ENCODE results near the gene BEND6.

BEND6 gene

DNA sequence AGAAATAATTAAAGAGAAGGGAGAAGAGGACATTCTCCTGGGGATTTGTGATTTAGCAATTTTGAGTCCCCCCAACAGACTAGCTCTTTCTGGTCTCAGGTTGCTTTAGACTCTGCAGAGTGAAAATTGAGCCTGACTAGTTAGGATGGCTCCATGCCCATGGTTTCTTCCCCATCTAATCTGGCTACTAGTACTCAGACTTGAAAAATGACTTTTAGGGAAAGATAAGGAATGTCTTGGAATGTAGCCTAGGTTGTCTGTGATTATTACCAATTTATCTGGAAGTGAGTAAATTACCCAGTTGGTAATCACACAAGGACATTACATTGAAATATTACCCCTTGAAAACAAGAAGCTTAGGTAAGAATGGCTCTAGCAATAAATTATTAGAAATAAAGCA, 4.2 kb downstream of the BEND6 start:
- H3K36me3 ChIP-seq (ENCODE audit: control insufficient read depth, insufficient read depth, low read length, severe bottlenecking): no peaks in the 10 kb centered on the region
- H3K4me3 ChIP-seq (ENCODE audit: low read length): peak overlapping the region; percentile 29
- H3K9me3 ChIP-seq (ENCODE audit: control insufficient read depth, low read length): no peaks in the 10 kb centered on the region
- H3K4me1 ChIP-seq (ENCODE audit: control insufficient read depth, insufficient read depth, low read length): peaks cover 33% of the 10 kb centered on the region
- no peak for DNase-seq (ENCODE audit: low read depth)
- H3K27me3 ChIP-seq (replicated peaks; ENCODE audit: control insufficient read depth, insufficient read depth, low read length): no peaks in the 10 kb centered on the region
- peak overlapping the region; percentile 8 for H3K9ac ChIP-seq (ENCODE audit: low read length)

DNA sequence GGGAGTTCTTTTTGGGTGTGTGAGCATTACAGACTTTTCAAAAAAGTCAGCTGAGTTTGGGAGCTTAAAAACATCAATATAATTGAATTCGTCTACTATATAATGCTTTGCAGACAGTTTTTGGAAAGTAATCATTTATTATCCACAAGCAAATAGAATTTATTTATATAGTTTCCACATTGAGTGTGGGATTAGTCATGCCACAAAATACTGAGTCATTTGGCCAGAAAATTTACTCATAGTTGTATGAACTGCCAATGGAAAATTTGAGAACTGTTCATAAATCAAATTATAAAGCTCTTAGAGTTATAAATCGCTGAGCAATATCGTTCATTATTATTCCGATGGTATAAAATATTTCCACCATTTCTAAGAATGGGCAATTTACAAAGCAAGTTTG, 5.0 kb downstream of the BEND6 start:
- H3K9ac ChIP-seq (ENCODE audit: low read length): peak overlapping the region; percentile 3
- no peaks in the 10 kb centered on the region for H3K27me3 ChIP-seq (replicated peaks; ENCODE audit: control insufficient read depth, insufficient read depth, low read length)
- H3K4me1 ChIP-seq (ENCODE audit: control insufficient read depth, insufficient read depth, low read length): peaks cover 33% of the 10 kb centered on the region
- DNase-seq (ENCODE audit: low read depth): peak; percentile 64
- H3K36me3 ChIP-seq (ENCODE audit: control insufficient read depth, insufficient read depth, low read length, severe bottlenecking): no peaks in the 10 kb centered on the region
- no peaks in the 10 kb centered on the region for H3K9me3 ChIP-seq (ENCODE audit: control insufficient read depth, low read length)
- H3K4me3 ChIP-seq (ENCODE audit: low read length): peak overlapping the region; percentile 61

DNA sequence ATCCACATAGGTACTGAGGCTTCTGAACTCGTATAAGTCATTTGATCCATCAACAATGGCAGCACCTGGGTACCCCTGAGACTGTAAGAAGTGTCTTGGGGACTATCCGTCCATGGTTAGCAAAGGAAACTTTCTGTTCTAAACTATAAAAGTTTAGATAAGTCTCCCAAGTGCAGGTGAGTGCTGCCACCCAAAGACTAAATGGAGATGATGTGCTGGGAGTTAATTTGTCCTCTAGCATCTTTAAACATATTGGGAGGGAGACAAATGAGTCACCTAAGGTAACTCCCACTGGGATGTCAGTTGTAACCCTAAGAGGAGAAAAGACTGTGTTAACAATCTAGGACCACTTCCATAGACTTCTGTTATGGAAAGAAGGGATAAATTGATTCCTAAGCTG, 6.2 kb downstream of the BEND6 start:
- no peaks in the 10 kb centered on the region for H3K9me3 ChIP-seq (ENCODE audit: control insufficient read depth, low read length)
- DNase-seq (ENCODE audit: low read depth): no peak
- no peaks in the 10 kb centered on the region for H3K27me3 ChIP-seq (replicated peaks; ENCODE audit: control insufficient read depth, insufficient read depth, low read length)
- H3K4me1 ChIP-seq (ENCODE audit: control insufficient read depth, insufficient read depth, low read length): peaks cover 25% of the 10 kb centered on the region
- H3K9ac ChIP-seq (ENCODE audit: low read length): no peak overlapping the region
- no peak overlapping the region for H3K4me3 ChIP-seq (ENCODE audit: low read length)
- no peaks in the 10 kb centered on the region for H3K36me3 ChIP-seq (ENCODE audit: control insufficient read depth, insufficient read depth, low read length, severe bottlenecking)

DNA sequence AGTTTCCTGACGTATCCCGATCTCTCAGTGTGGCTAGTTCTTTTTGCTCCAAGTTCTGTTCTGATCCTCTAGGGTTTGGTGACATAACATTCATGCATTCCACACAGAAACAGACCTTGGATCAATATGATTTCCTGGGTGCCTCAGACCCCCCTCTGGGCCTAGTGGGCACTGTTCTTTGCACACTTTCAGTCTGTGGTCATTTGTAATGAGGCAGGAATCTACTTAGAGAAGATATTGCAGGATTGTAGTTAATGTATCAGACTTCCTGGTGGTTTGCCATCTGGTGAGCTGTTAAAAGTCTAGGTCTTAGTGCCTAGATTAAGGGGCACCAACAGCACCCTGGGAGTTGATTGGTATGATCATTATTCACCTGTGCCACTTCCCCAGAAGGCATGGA, 7.5 kb downstream of the BEND6 start:
- Histone ChIP-seq H3K9ac (ENCODE audit: low read length) (no peak overlapping the region), H3K36me3 (ENCODE audit: control insufficient read depth, insufficient read depth, low read length, severe bottlenecking) (no peaks in the 10 kb centered on the region), H3K4me3 (ENCODE audit: low read length) (no peak overlapping the region), H3K27me3 (replicated peaks; ENCODE audit: control insufficient read depth, insufficient read depth, low read length) (no peaks in the 10 kb centered on the region), H3K9me3 (ENCODE audit: control insufficient read depth, low read length) (no peaks in the 10 kb centered on the region), H3K4me1 (ENCODE audit: control insufficient read depth, insufficient read depth, low read length) (peaks cover 25% of the 10 kb centered on the region)
- no peak for DNase-seq (ENCODE audit: low read depth)

DNA sequence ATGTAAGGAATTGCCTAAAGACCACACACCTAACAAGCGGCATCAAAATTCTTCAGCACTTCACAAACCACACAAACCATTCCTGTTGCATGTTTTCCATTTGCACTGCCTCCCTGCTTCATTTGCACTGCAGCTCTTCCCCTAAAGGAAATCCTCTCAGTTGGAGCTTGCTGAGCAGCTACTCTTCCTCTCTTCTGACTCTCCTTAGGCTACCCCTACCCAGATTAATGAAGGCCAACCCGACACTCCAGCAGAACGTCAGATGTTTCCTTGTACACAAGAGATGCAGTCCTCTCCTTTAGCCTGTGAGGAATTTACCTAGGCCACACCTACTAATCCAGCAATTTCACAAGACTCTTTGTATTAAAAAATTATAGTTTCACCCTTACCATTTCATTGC, 8.1 kb downstream of the BEND6 start:
- Histone ChIP-seq H3K9me3 (ENCODE audit: control insufficient read depth, low read length) (no peaks in the 10 kb centered on the region), H3K4me3 (ENCODE audit: low read length) (no peak overlapping the region), H3K4me1 (ENCODE audit: control insufficient read depth, insufficient read depth, low read length) (peaks cover 25% of the 10 kb centered on the region), H3K27me3 (replicated peaks; ENCODE audit: control insufficient read depth, insufficient read depth, low read length) (no peaks in the 10 kb centered on the region), H3K9ac (ENCODE audit: low read length) (no peak overlapping the region), H3K36me3 (ENCODE audit: control insufficient read depth, insufficient read depth, low read length, severe bottlenecking) (no peaks in the 10 kb centered on the region)
- no peak for DNase-seq (ENCODE audit: low read depth)

DNA sequence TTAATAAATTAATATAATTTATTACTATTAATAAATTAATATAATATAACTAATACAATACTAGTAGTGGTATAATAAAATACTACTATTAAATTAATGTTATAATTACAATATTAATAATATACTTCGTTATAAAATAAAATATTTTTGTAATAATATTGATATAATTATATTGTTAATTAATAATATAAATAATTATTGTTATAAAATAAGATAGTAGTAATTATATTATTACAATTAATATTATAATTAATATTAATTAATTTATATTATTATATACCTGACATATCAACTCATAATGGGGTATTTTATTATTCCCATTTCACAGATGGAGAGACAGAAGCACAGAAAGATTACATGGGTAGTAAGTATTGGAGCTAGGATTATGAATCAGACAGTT, 8.9 kb downstream of the BEND6 start:
- H3K27me3 ChIP-seq (replicated peaks; ENCODE audit: control insufficient read depth, insufficient read depth, low read length): no peaks in the 10 kb centered on the region
- H3K9me3 ChIP-seq (ENCODE audit: control insufficient read depth, low read length): no peaks in the 10 kb centered on the region
- peaks cover 18% of the 10 kb centered on the region for H3K4me1 ChIP-seq (ENCODE audit: control insufficient read depth, insufficient read depth, low read length)
- H3K4me3 ChIP-seq (ENCODE audit: low read length): no peak overlapping the region
- no peaks in the 10 kb centered on the region for H3K36me3 ChIP-seq (ENCODE audit: control insufficient read depth, insufficient read depth, low read length, severe bottlenecking)
- no peak for DNase-seq (ENCODE audit: low read depth)
- H3K9ac ChIP-seq (ENCODE audit: low read length): no peak overlapping the region

DNA sequence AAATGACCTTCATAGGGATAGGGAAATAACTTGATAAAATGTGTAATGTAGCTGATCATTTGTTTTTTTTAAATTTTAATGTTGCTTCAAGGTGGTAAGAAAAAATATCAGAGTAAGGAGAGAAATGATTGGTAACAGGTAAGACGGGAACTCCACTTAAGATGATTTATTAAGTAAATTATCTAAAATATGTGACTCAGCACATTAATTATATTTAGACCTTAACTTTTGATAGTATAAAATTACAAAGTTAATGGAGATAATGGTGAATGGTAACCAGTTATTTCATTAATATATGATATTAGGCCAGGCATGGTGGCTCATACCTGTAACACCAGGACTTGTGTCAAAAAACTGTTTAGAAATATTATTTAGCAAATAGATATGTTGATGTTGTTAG, 10.2 kb downstream of the BEND6 start:
- H3K9me3 ChIP-seq (ENCODE audit: control insufficient read depth, low read length): no peaks in the 10 kb centered on the region
- no peaks in the 10 kb centered on the region for H3K36me3 ChIP-seq (ENCODE audit: control insufficient read depth, insufficient read depth, low read length, severe bottlenecking)
- no peak for DNase-seq (ENCODE audit: low read depth)
- no peak overlapping the region for H3K4me3 ChIP-seq (ENCODE audit: low read length)
- peaks cover 6% of the 10 kb centered on the region for H3K4me1 ChIP-seq (ENCODE audit: control insufficient read depth, insufficient read depth, low read length)
- no peaks in the 10 kb centered on the region for H3K27me3 ChIP-seq (replicated peaks; ENCODE audit: control insufficient read depth, insufficient read depth, low read length)
- H3K9ac ChIP-seq (ENCODE audit: low read length): no peak overlapping the region

DNA sequence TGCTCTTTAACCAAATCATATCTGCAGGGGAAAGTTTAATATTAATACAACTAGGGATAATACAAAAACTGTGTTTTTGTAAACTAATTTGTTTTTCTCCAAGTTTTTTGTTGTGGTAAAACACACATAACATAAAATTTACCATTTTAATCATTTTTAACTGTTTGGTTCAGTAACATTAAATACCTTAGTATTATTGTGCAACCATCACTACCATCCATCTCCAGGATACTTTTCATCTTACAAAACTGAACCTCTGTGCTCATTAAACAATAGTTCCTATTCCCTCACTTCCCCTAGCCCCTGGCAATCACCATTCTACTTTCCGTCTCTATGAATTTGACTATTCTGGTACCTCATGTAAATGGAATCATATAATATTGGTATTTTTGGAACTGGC, 15.9 kb downstream of the BEND6 start:
- no peak for DNase-seq (ENCODE audit: low read depth)
- Histone ChIP-seq H3K9ac (ENCODE audit: low read length) (no peak overlapping the region), H3K9me3 (ENCODE audit: control insufficient read depth, low read length) (peaks cover 3% of the 10 kb centered on the region), H3K4me3 (ENCODE audit: low read length) (no peak overlapping the region), H3K27me3 (replicated peaks; ENCODE audit: control insufficient read depth, insufficient read depth, low read length) (no peaks in the 10 kb centered on the region), H3K36me3 (ENCODE audit: control insufficient read depth, insufficient read depth, low read length, severe bottlenecking) (no peaks in the 10 kb centered on the region), H3K4me1 (ENCODE audit: control insufficient read depth, insufficient read depth, low read length) (no peaks in the 10 kb centered on the region)

DNA sequence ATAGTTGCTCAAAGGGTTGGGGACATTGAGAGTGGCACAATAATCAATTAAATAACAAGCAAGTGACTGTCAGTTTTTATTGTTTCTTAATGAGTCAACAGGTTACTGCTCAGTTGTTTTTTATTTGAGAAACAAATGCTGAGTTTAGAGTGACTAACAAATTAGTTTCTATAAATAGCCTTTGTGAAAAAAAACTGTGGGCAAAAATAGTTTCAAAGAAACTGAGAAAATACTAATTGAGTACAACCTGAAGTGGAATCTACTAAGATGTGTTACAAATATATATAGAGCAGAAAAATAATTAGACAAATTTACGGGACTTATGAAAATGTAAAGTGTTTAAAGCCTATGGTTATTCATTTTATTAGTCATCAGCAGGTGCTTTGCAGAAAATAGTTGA, 22.3 kb downstream of the BEND6 start:
- Histone ChIP-seq H3K9ac (ENCODE audit: low read length) (no peak overlapping the region), H3K4me1 (ENCODE audit: control insufficient read depth, insufficient read depth, low read length) (no peaks in the 10 kb centered on the region), H3K9me3 (ENCODE audit: control insufficient read depth, low read length) (peaks cover 26% of the 10 kb centered on the region), H3K36me3 (ENCODE audit: control insufficient read depth, insufficient read depth, low read length, severe bottlenecking) (no peaks in the 10 kb centered on the region), H3K27me3 (replicated peaks; ENCODE audit: control insufficient read depth, insufficient read depth, low read length) (no peaks in the 10 kb centered on the region), H3K4me3 (ENCODE audit: low read length) (peak overlapping the region; percentile 8)
- DNase-seq (ENCODE audit: low read depth): peak; percentile 26

DNA sequence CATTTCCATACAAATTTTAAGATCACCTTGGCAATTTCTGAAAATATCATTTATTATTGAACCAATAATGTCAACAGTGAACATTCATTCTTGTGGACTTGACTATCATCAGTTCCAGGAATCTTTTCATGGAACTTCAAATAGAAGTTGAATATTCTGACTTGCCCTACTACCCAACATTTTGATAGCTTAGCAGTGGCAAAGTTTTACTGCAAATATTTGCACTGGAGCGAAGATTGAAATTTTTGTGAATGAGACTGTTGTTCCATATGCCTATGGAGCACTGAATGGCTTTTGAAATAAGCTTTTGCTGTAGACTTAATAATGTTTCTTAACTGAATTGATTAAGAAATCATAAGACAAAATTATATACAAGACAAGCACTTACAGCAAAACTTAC, 23.6 kb downstream of the BEND6 start:
- no peak for DNase-seq (ENCODE audit: low read depth)
- Histone ChIP-seq H3K4me3 (ENCODE audit: low read length) (no peak overlapping the region), H3K36me3 (ENCODE audit: control insufficient read depth, insufficient read depth, low read length, severe bottlenecking) (no peaks in the 10 kb centered on the region)

DNA sequence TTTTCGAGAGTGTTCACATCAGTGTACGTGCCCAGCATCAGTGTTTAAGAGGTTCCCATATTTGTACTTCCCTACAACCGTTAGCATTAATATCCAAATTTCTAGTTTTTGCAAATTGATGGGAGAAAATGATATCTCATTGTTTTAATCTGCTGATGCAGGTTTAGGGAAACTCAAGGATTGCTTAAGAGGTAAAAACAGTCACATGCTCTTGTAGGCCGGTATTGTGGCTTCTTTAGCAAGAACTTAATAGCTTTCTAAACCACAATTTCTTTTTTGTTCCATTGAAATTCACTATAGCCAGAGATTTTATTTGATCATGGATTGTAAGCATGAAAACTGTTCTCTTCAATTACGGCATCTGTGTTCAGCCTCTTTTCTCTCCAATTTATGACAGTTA, 29.5 kb downstream of the BEND6 start:
- peak; percentile 49 for DNase-seq (ENCODE audit: low read depth)
- Histone ChIP-seq H3K9ac (ENCODE audit: low read length) (no peak overlapping the region), H3K27me3 (replicated peaks; ENCODE audit: control insufficient read depth, insufficient read depth, low read length) (no peaks in the 10 kb centered on the region), H3K36me3 (ENCODE audit: control insufficient read depth, insufficient read depth, low read length, severe bottlenecking) (no peaks in the 10 kb centered on the region), H3K4me1 (ENCODE audit: control insufficient read depth, insufficient read depth, low read length) (peaks cover 21% of the 10 kb centered on the region), H3K9me3 (ENCODE audit: control insufficient read depth, low read length) (no peaks in the 10 kb centered on the region), H3K4me3 (ENCODE audit: low read length) (peak overlapping the region; percentile 9)

More for the DNA sequence above, 23.6 kb downstream of the BEND6 start:
- H3K9ac ChIP-seq (ENCODE audit: low read length): no peak overlapping the region
- H3K4me1 ChIP-seq (ENCODE audit: control insufficient read depth, insufficient read depth, low read length): no peaks in the 10 kb centered on the region
- no peaks in the 10 kb centered on the region for H3K27me3 ChIP-seq (replicated peaks; ENCODE audit: control insufficient read depth, insufficient read depth, low read length)
- peaks cover 26% of the 10 kb centered on the region for H3K9me3 ChIP-seq (ENCODE audit: control insufficient read depth, low read length)

DNA sequence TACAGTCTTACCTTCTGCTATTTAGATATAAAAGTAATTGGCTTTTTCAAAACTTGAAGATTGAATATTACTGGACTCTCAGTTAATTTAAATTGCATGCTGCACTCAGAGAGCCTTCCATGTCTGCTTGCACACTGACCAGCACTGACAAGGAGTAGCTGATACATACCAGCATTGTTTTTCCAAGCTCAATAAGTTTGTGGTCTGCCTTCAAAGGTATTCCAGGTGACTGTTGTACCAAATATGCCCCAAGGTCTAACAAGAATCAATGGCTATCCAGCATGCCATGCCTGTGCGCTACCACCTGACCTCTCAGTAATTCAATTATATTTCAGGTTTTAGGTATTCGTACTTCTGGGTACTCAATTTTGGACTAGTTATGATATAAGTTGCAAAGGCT, 30.0 kb downstream of the BEND6 start:
- peak overlapping the region; percentile 9 for H3K4me3 ChIP-seq (ENCODE audit: low read length)
- H3K27me3 ChIP-seq (replicated peaks; ENCODE audit: control insufficient read depth, insufficient read depth, low read length): no peaks in the 10 kb centered on the region
- H3K9me3 ChIP-seq (ENCODE audit: control insufficient read depth, low read length): no peaks in the 10 kb centered on the region
- H3K36me3 ChIP-seq (ENCODE audit: control insufficient read depth, insufficient read depth, low read length, severe bottlenecking): no peaks in the 10 kb centered on the region
- no peak for DNase-seq (ENCODE audit: low read depth)
- H3K9ac ChIP-seq (ENCODE audit: low read length): no peak overlapping the region
- peaks cover 21% of the 10 kb centered on the region for H3K4me1 ChIP-seq (ENCODE audit: control insufficient read depth, insufficient read depth, low read length)
